Skeletal muscle tissue (tissue), 4 donors: ENCODE data around the gene RAE1. TPM values are rescaled to one million over a fixed set of nuclear protein-coding genes. Genes with fewer than 3 reads are reported as not detected.
"Not testable (repeated sequence)": the region's sequence is repeated elsewhere in the genome, so short reads cannot be mapped to it uniquely, and the experiment has no call there.

Experiments used
- H3K27ac ChIP-seq: one replicate; pipeline ENCODE4 v1.7.0; 2013; ENCODE audit warnings: mild to moderate bottlenecking, low read depth, low read length, inconsistent platforms
- H3K27me3 ChIP-seq, 3 donors: one replicate each; pipeline ENCODE4 v1.7.0; 2013; ENCODE audit warnings: low read length in 3 of 3; ENCODE audit not compliant: control insufficient read depth in 3 of 3, insufficient read depth in 3 of 3
- H3K36me3 ChIP-seq, 3 donors: one replicate each; pipeline ENCODE4 v1.7.0; 2013; ENCODE audit warnings: low read length in 3 of 3; ENCODE audit not compliant: control insufficient read depth in 3 of 3, insufficient read depth in 3 of 3
- H3K4me1 ChIP-seq, 3 donors: one replicate each; pipeline ENCODE4 v1.7.0; 2013; ENCODE audit warnings: low read length in 3 of 3, mild to moderate bottlenecking in 3 of 3; ENCODE audit not compliant: control insufficient read depth in 3 of 3, insufficient read depth in 3 of 3
- H3K4me3 ChIP-seq, 3 donors: one replicate each; pipeline ENCODE4 v1.7.0; 2013; ENCODE audit warnings: low read length in 3 of 3
- H3K9ac ChIP-seq, 3 donors: one replicate each; pipeline ENCODE4 v1.7.0; 2013; ENCODE audit warnings: low read length in 3 of 3, mild to moderate bottlenecking in 3 of 3, moderate library complexity in 2 of 3, low read depth in 1 of 3
- H3K9me3 ChIP-seq, 3 donors: one replicate each; pipeline ENCODE4 v1.7.0; 2013; ENCODE audit warnings: low read length in 3 of 3; ENCODE audit not compliant: control insufficient read depth in 3 of 3
- total RNA-seq: library from RNA; depleted of rRNA; stranded (reverse); fragments of >200 nt; gene quantifications from one replicate; pipeline ENCODE4 v1.2.3, GENCODE V29; 2014
- donor health status: Osteomylitis.

The RAE1 gene
- total RNA-seq, 1 donor from 2014 or later, result 18.3 TPM

DNA sequence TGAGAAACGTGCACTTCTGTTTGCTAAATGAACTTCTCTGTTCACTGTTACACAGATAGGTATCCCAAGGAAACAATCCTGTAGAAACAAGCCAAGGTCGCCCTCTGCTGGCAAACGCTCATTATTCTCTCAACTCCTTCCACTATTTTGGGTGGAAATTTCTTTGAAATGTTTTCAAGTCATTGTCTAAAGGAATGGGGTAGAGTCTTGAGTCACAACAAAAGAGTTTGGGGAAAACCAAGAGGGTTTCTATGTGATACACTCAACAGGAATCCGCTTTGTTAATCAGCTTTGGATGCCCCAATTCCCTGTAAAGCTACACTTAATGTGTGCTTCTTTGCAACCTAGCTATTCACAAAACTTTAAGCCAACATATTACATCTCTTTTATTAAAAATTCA is 4.6 kb upstream of the RAE1 start:
- no peaks in the 10 kb centered on the region for H3K36me3 ChIP-seq
- H3K9ac ChIP-seq, result no peak overlapping the region
- no peak overlapping the region for H3K4me3 ChIP-seq
- H3K4me1 ChIP-seq, result peaks cover 1 to 2% (median 1%) of the 10 kb centered on the region in 3 donors
- H3K27me3 ChIP-seq, result peaks cover 0 to 5% (median 0%) of the 10 kb centered on the region in 3 donors
- H3K27ac ChIP-seq, result no peak overlapping the region
- H3K9me3 ChIP-seq, result no peaks in the 10 kb centered on the region

DNA sequence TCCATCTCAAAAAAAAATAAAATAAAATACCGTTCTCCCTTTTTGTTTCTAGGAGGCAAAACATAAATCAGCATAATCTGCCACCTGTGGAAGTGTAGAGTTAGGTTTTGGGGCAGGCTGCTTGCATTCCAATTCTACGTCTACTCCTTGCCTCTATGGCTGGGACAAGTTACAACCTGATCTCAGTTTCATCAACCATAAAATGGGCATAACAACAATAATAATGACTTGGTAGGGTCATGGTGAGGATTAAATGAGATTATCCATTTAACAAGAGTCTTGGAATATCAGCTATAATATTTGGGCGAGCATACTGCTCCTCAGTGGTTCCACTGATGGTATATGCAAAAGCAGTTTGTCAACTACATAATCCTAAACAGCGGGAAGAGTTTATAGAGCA is 3.7 kb upstream of the RAE1 start:
- Histone ChIP-seq H3K27me3 (peaks cover 0 to 5% (median 0%) of the 10 kb centered on the region in 3 donors), H3K9me3 (no peaks in the 10 kb centered on the region), H3K4me3 (no peak overlapping the region), H3K9ac (no peak overlapping the region), H3K27ac (no peak overlapping the region), H3K4me1 (peaks cover 10 to 11% (median 10%) of the 10 kb centered on the region in 3 donors), H3K36me3 (no peaks in the 10 kb centered on the region)

DNA sequence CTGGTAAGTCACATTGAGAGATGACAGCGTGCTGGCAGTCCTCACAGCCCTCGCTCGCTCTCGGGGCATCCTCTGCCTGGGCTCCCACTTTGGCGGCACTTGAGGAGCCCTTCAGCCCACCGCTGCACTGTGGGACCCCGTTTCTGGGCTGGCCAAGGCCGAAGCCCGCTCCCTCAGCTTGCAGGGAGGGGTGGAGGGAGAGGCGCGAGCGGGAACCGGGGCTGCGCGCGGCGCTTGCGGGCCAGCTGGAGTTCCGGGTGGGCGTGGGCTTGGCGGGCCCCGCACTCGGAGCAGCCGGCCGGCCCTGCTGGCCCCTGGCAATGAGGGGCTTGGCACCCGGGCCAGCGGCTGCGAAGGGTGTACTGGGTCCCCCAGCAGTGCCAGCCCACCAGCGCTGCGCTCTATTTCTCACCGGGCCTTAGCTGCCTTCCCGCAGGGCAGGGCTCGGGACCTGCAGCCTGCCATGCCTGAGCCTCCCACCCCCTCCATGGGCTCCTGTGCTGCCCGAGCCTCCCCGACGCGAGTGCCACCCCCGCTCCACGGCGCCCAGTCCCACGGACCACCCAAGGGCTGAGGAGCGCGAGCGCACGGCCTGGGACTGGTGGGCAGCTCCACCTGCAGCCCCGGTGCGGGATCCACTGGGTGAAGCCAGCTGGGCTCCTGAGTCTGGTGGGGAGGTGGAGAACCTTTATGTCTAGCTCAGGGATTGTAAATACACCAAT is 2.7 kb upstream of the RAE1 start:
- H3K27me3 ChIP-seq, H3K9ac ChIP-seq, H3K9me3 ChIP-seq, H3K27ac ChIP-seq, H3K36me3 ChIP-seq, H3K4me3 ChIP-seq: not testable (repeated sequence)
- peaks cover 10 to 18% (median 15%) of the 10 kb centered on the region in 3 donors for H3K4me1 ChIP-seq

DNA sequence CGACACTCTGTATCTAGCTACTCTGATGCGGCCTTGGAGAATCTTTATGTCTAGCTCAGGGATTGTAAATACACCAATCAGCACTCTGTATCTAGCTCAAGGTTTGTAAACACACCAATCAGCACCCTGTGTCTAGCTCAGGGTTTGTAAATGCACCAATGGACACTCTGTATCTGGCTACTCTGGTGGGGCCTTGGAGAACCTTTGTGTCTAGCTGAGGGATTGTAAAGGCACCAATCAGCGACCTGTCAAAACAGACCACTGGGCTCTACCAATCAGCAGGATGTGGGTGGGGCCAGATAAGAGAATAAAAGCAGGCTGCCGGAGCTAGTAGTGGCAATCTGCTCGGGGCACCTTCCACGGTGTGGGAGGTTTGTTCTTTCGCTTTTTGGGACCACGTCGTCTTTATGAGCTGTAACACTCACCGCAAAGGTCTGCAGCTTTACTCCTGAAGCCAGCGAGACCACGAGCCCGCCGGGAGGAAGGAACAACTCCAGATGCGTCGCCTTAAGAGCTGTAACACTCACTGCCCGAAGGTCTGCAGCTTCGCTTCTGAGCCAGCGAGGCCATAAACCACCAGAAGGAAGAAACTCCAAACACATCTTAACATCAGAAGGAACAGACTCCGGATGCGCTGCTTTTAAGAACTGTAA is 2.0 kb upstream of the RAE1 start:
- H3K4me3 ChIP-seq, H3K27ac ChIP-seq, H3K9me3 ChIP-seq, H3K9ac ChIP-seq, H3K27me3 ChIP-seq: not testable (repeated sequence)
- H3K4me1 ChIP-seq, result peaks cover 10 to 18% (median 15%) of the 10 kb centered on the region in 3 donors
- H3K36me3 ChIP-seq, result peaks cover 1 to 15% (median 12%) of the 10 kb centered on the region in 3 donors

DNA sequence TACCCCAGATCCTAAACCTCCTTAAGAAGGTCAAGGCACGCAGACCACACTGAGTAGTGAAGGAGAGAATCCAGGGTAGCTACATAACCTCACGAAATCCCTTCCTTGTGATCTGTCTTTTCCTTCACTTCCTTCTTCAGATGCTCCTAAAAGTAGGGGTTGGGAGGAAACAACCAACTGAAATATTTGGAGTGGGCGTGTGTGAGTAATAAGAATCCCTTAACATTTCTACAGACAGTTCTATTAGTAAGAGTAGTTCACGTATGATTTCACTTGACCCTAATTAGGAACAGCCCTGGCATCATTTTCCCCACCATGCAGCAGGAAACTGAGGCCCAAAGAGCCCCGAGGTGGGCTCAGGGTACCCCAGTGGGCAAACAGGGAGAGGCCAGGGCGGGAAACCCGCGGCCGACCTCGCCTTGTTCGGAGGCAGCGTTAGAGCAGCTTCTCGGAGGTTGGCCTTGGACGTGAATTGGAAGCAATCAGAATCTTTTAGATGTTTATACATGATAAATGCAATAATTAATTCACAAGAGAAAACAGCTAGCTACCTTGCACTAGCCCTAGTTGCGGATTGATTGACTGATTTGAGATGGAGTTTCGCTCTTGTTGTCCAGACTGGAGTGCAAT is 859 bp upstream of the RAE1 start:
- no peak overlapping the region for H3K4me3 ChIP-seq
- no peaks in the 10 kb centered on the region for H3K9me3 ChIP-seq
- H3K27me3 ChIP-seq, result peaks cover 0 to 5% (median 0%) of the 10 kb centered on the region in 3 donors
- peaks cover 8 to 25% (median 22%) of the 10 kb centered on the region in 3 donors for H3K36me3 ChIP-seq
- peaks cover 10 to 18% (median 15%) of the 10 kb centered on the region in 3 donors for H3K4me1 ChIP-seq
- H3K9ac ChIP-seq, result no peak overlapping the region
- no peak overlapping the region for H3K27ac ChIP-seq

DNA sequence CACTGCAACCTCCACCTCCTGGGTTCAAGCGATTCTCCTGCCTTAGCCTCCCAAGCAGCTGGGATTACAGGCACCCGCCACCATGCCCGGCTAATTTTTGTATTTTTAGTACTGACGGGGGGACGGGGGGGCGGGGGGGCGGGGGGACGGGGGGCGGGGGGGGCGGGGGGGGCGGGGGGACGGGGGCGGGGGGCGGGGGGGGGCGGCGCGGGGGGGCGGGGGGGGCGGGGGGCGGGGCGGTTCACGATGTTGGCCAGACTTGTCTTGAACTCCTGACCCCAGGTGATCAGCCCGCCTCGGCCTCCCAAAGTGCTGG is 371 bp upstream of the RAE1 start:
- peaks cover 10 to 18% (median 15%) of the 10 kb centered on the region in 3 donors for H3K4me1 ChIP-seq
- peaks cover 10 to 29% (median 22%) of the 10 kb centered on the region in 3 donors for H3K36me3 ChIP-seq
- not testable (repeated sequence) for H3K9me3 ChIP-seq, H3K27me3 ChIP-seq
- peak overlapping the region; percentile 76 for H3K27ac ChIP-seq
- peak overlapping the region; percentile 97 to 100 (median 99) for H3K4me3 ChIP-seq
- H3K9ac ChIP-seq, result peak overlapping the region; percentile 91 to 96 (median 95)

DNA sequence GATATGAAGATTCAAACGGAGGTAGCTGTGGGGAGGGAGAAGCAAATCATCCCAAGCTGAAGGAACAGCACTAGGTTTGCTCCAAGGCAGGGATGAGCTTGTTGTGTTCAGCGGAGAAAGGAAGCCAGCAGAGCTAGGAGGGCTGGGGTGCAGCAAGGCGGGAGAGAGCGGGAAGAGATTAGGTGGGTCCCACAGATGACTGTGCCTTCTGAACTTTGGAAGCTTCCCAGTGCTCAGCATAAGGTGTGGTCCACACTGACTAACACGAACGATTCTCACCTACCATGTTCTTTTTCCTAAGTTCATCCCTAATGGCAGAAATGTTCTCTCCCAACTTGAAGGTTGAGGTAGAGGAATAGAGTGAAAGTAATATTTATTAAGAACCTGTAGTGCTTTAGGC is 1.2 kb downstream of the RAE1 start:
- peak overlapping the region in 1 of 3 donors; percentile 97 for H3K4me3 ChIP-seq
- H3K9me3 ChIP-seq, result no peaks in the 10 kb centered on the region
- H3K9ac ChIP-seq, result no peak overlapping the region
- peaks cover 10 to 18% (median 15%) of the 10 kb centered on the region in 3 donors for H3K4me1 ChIP-seq
- H3K27ac ChIP-seq, result no peak overlapping the region
- peaks cover 22 to 38% (median 25%) of the 10 kb centered on the region in 3 donors for H3K36me3 ChIP-seq
- peaks cover 0 to 3% (median 0%) of the 10 kb centered on the region in 3 donors for H3K27me3 ChIP-seq

DNA sequence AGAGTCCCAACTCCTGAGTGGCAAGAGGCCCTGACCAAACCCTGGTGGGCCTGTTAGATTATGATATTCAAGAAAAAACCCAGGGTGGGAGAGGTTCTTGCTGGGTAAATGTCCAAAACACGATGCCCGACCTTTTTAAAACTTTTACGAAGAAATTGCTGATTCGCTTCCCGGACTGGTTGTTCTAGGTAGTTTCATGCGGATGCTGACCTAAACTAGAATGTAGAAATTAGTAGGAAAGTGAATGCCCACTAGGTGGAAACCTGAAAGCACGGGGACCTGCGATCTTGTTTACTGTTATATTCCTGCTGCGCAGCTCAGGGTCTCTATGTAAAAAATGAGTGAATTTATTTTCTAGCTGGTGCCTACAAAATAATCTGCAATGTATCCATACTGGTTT is 2.3 kb downstream of the RAE1 start:
- Histone ChIP-seq H3K9ac (no peak overlapping the region), H3K36me3 (peaks cover 22 to 38% (median 25%) of the 10 kb centered on the region in 3 donors), H3K27ac (no peak overlapping the region), H3K9me3 (no peaks in the 10 kb centered on the region), H3K4me3 (no peak overlapping the region), H3K4me1 (peaks cover 10 to 18% (median 15%) of the 10 kb centered on the region in 3 donors), H3K27me3 (no peaks in the 10 kb centered on the region)

DNA sequence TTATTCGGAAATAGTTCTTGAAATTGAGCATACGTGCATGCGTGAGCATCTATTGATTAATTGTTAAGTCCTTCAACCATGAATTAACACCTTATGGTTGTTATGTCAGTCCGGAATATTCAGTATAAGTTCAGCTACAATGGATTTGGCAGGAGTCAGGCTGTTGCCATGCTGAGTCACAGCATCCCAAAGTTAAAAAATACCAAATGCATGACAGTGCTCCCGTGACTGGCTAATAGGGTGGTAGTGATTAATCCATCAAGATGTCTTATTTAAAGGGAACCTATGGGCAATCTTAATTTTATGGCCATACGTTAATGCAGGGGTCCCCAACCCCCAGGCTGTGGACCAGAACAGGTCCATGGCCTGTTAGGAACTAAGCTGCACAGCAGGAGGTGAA is 10.5 kb downstream of the RAE1 start:
- Histone ChIP-seq H3K36me3 (peaks cover 27 to 37% (median 27%) of the 10 kb centered on the region in 3 donors), H3K27ac (no peak overlapping the region), H3K4me3 (no peak overlapping the region), H3K9me3 (no peaks in the 10 kb centered on the region), H3K4me1 (no peaks in the 10 kb centered on the region), H3K27me3 (no peaks in the 10 kb centered on the region), H3K9ac (no peak overlapping the region)

DNA sequence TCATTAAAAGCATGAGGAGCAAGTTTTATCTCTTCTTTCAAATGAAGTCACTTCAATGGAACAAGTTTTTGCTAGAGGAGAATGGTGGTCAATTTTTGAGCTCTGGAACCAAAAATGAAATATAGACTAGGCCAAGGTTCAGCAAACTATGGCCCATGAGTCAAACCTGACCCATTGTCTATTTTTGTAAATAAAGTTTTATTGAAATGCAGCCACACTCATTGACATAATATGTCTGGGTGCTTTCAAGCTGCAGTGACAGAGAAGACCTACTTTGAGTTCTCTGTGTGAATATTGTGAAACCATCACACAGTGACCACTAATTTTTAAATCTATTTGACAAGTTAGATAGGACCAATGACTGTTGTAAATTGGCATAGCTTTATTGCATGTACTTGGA is 13.4 kb downstream of the RAE1 start:
- Histone ChIP-seq H3K36me3 (peaks cover 40 to 55% (median 52%) of the 10 kb centered on the region in 3 donors), H3K4me3 (no peak overlapping the region), H3K27ac (no peak overlapping the region), H3K9ac (no peak overlapping the region), H3K9me3 (no peaks in the 10 kb centered on the region), H3K27me3 (no peaks in the 10 kb centered on the region), H3K4me1 (no peaks in the 10 kb centered on the region)
